CD4-positive, alpha-beta memory T cell (primary cell): Measurements from ENCODE around the gene YDJC. TPM values are rescaled to one million over a fixed set of nuclear protein-coding genes. Genes with fewer than 3 reads are reported as not detected.
"Not testable (repeated sequence)": the region's sequence is repeated elsewhere in the genome, so short reads cannot be mapped to it uniquely, and the experiment has no call there.

Experiments
- CTCF ChIA-PET: fragments of 350-600 bp; sonication (Branson Sonifier 250); formaldehyde crosslinking; loops from one replicate; lab custom pipeline; 2021; ENCODE audit warnings: inconsistent platforms; ENCODE audit not compliant: partially characterized antibody; lab: Charles Lee
- POLR2A ChIA-PET: fragments of 350-600 bp; sonication (Branson Sonifier 250); formaldehyde crosslinking; loops from one replicate; lab custom pipeline; 2021; ENCODE audit not compliant: partially characterized antibody; lab: Charles Lee
- DNase-seq, 5 donors: peaks; one replicate each; pipeline versions ENCODE4 v3.0.0 to v3.0.0-alpha.2; 2020 to 2022; ENCODE audit warnings: mixed read lengths in 1 of 5
- H3K27ac ChIP-seq: one replicate; pipeline ENCODE4 v1.7.0; 2013; ENCODE audit warnings: low read depth, low read length
- H3K27me3 ChIP-seq: 2 replicates; pipeline ENCODE4 v1.7.0; 2013; ENCODE audit warnings: mild to moderate bottlenecking, low read length, moderate library complexity; ENCODE audit not compliant: insufficient read depth
- H3K36me3 ChIP-seq: 2 replicates; pipeline ENCODE4 v1.7.0; 2013; ENCODE audit warnings: mild to moderate bottlenecking, low read length, moderate library complexity; ENCODE audit not compliant: insufficient read depth
- H3K4me1 ChIP-seq: 2 replicates; pipeline ENCODE4 v1.7.0; 2013; ENCODE audit warnings: mild to moderate bottlenecking, low read length, moderate library complexity; ENCODE audit not compliant: insufficient read depth
- H3K4me3 ChIP-seq, 2 donors: one replicate each; pipeline ENCODE4 v1.7.0; 2013; ENCODE audit warnings: low read length in 2 of 2, mild to moderate bottlenecking in 1 of 2
- H3K9me3 ChIP-seq, 2 donors: one replicate each; pipeline ENCODE4 v1.7.0; 2013; ENCODE audit warnings: low read length in 2 of 2, control low read depth in 1 of 2; ENCODE audit not compliant: control insufficient read depth in 1 of 2
- H3K27ac Mint-ChIP-seq, 7 donors: one replicate each; pipeline ENCODE4 v1.8.0; 2020 to 2021; ENCODE audit warnings: mixed read lengths in 7 of 7, mild to moderate bottlenecking in 6 of 7, inconsistent platforms in 3 of 7, moderate library complexity in 3 of 7
- H3K27me3 Mint-ChIP-seq, 2 donors: one replicate each; pipeline ENCODE4 v1.8.0; 2020 to 2021; ENCODE audit warnings: mixed read lengths in 2 of 2
- H3K36me3 Mint-ChIP-seq, 2 donors: one replicate each; pipeline ENCODE4 v1.8.0; 2020 to 2021; ENCODE audit warnings: mixed read lengths in 2 of 2, inconsistent platforms in 1 of 2, mild to moderate bottlenecking in 1 of 2
- H3K4me1 Mint-ChIP-seq, 4 donors: one replicate each; pipeline ENCODE4 v1.8.0; 2020 to 2021; ENCODE audit warnings: mixed read lengths in 4 of 4, mild to moderate bottlenecking in 1 of 4
- H3K4me3 Mint-ChIP-seq, 8 donors: one replicate each; pipeline ENCODE4 v1.8.0; 2020 to 2021; ENCODE audit warnings: mixed read lengths in 8 of 8, mild to moderate bottlenecking in 7 of 8, moderate library complexity in 6 of 8, inconsistent platforms in 3 of 8
- H3K9me3 Mint-ChIP-seq, 8 donors: one replicate each; pipeline ENCODE4 v1.8.0; 2020 to 2021; ENCODE audit warnings: mixed read lengths in 8 of 8, mild to moderate bottlenecking in 5 of 8, inconsistent platforms in 3 of 8, moderate library complexity in 1 of 8
- intact Hi-C: fragments of 100-400 bp; cut with micrococcal nuclease; formaldehyde crosslinking; loops from one replicate; pipeline ENCODE4 v1.15.1; 2023
- polyA plus RNA-seq, 2 donors: library from polyadenylated mRNA; unstranded; fragments of 300-500 nt; fragmentation: Illumina TruSeq; gene quantifications; one replicate each; pipeline ENCODE4 v1.2.3, GENCODE V29; 2021
- total RNA-seq, 2 experiments: library from RNA; stranded (reverse); gene quantifications; one replicate each; pipeline ENCODE4 v1.2.3, GENCODE V29; 2021

The YDJC gene
- total and polyA plus RNA-seq, 4 experiments from 2014 or later = 45.7 to 52.8 (median 46.7) TPM

- Mint-ChIP-seq H3K27ac (peak overlapping the region; percentile 2 to 89 (median 74)), H3K9me3 (no peaks in the 10 kb centered on the region), H3K36me3 (peaks cover 6 to 50% of the 10 kb centered on the region in 2 donors), H3K27me3 (no peaks in the 10 kb centered on the region), H3K4me1 (peaks cover 19 to 58% (median 33%) of the 10 kb centered on the region in 4 donors), H3K4me3 (peak overlapping the region in 1 of 8 donors; percentile 45)
- Histone ChIP-seq H3K4me1 (peaks cover 18% of the 10 kb centered on the region), H3K9me3 (no peaks in the 10 kb centered on the region), H3K4me3 (no peak overlapping the region), H3K27ac (no peak overlapping the region), H3K36me3 (peaks cover 33% of the 10 kb centered on the region), H3K27me3 (no peaks in the 10 kb centered on the region)
- intact Hi-C loops = no loop called here
- CTCF ChIA-PET = interaction anchor here (1.0 kb wide), 1 partner anchor 12 kb away, joined by 4 read pairs; no protein-coding TSS in a partner anchor
- POLR2A ChIA-PET = no interaction called here
- no peak for DNase-seq
These were observed 18.4 kb downstream of the YDJC start for GRCh38 chr22:21611210-21611977.

- Mint-ChIP-seq H3K36me3 (peaks cover 5 to 45% of the 10 kb centered on the region in 2 donors), H3K4me1 (peaks cover 18 to 66% (median 41%) of the 10 kb centered on the region in 4 donors), H3K27ac (peak overlapping the region in 1 of 7 donors; percentile 9)
- H3K4me3 ChIP-seq, DNase-seq, H3K27me3 ChIP-seq, H3K4me3 Mint-ChIP-seq, H3K9me3 ChIP-seq, H3K9me3 Mint-ChIP-seq, H3K27ac ChIP-seq, H3K27me3 Mint-ChIP-seq, POLR2A ChIA-PET, intact Hi-C loops: not testable (repeated sequence)
- peaks cover 33% of the 10 kb centered on the region for H3K36me3 ChIP-seq
- peaks cover 26% of the 10 kb centered on the region for H3K4me1 ChIP-seq
- CTCF ChIA-PET = interaction anchor here (1.1 kb wide), 1 partner anchor 20 kb away, joined by 4 read pairs; no protein-coding TSS in a partner anchor
These were observed 20.2 kb downstream of the YDJC start for GRCh38 chr22:21609556-21610157.

- Histone ChIP-seq H3K27me3 (no peaks in the 10 kb centered on the region), H3K27ac (no peak overlapping the region), H3K4me3 (no peak overlapping the region), H3K9me3 (no peaks in the 10 kb centered on the region), H3K36me3 (peaks cover 14% of the 10 kb centered on the region), H3K4me1 (peaks cover 26% of the 10 kb centered on the region)
- H3K27ac Mint-ChIP-seq = peak overlapping the region in 3 of 7 donors; percentile 13 to 48 (median 16)
- ChIA-PET CTCF (interaction anchor here (1.2 to 2.6 kb wide), 3 partner anchors 10 to 23 kb away, joined by 4 to 10 read pairs (median 5); partner anchors contain the start of gene YDJC), POLR2A (no interaction called here)
- H3K4me1 Mint-ChIP-seq = peaks cover 20 to 63% (median 45%) of the 10 kb centered on the region in 4 donors
- DNase-seq = no peak
- peak overlapping the region in 1 of 8 donors; percentile 7 for H3K4me3 Mint-ChIP-seq
- peaks cover 0 to 32% of the 10 kb centered on the region in 2 donors for H3K36me3 Mint-ChIP-seq
- intact Hi-C loops = no loop called here
- peaks cover 0 to 1% (median 0%) of the 10 kb centered on the region in 8 donors for H3K9me3 Mint-ChIP-seq
- H3K27me3 Mint-ChIP-seq = no peaks in the 10 kb centered on the region
These were observed 23.0 kb downstream of the YDJC start for GRCh38 chr22:21606775-21607174.

GRCh38 chr22:21605887-21606564 lies 23.8 kb downstream of the YDJC start:
- no peak overlapping the region for H3K4me3 ChIP-seq
- no peaks in the 10 kb centered on the region for H3K27me3 ChIP-seq
- Mint-ChIP-seq H3K4me1 (peaks cover 20 to 56% (median 40%) of the 10 kb centered on the region in 4 donors), H3K27me3 (no peaks in the 10 kb centered on the region), H3K36me3 (peaks cover 0 to 24% of the 10 kb centered on the region in 2 donors), H3K9me3 (peaks cover 0 to 1% (median 0%) of the 10 kb centered on the region in 8 donors), H3K27ac (peak overlapping the region in 4 of 7 donors; percentile 13 to 69 (median 46)), H3K4me3 (no peak overlapping the region)
- POLR2A ChIA-PET = no interaction called here
- H3K36me3 ChIP-seq = peaks cover 10% of the 10 kb centered on the region
- CTCF ChIA-PET = interaction anchor here (1.4 to 2.6 kb wide), 3 partner anchors 18 to 37 kb away, joined by 3 to 10 read pairs (median 5); partner anchors contain the start of gene YDJC
- intact Hi-C loops = no loop called here
- DNase-seq = no peak
- no peaks in the 10 kb centered on the region for H3K9me3 ChIP-seq
- H3K4me1 ChIP-seq = peaks cover 26% of the 10 kb centered on the region
- H3K27ac ChIP-seq = no peak overlapping the region

- peaks cover 0 to 1% (median 0%) of the 10 kb centered on the region in 8 donors for H3K9me3 Mint-ChIP-seq
- H3K27ac ChIP-seq = no peak overlapping the region
- H3K9me3 ChIP-seq = no peaks in the 10 kb centered on the region
- intact Hi-C loops = no loop called here
- POLR2A ChIA-PET = no interaction called here
- no peaks in the 10 kb centered on the region for H3K27me3 ChIP-seq
- peak overlapping the region in 1 of 7 donors; percentile 46 for H3K27ac Mint-ChIP-seq
- H3K27me3 Mint-ChIP-seq = no peaks in the 10 kb centered on the region
- no peak overlapping the region for H3K4me3 Mint-ChIP-seq
- peaks cover 26% of the 10 kb centered on the region for H3K4me1 ChIP-seq
- CTCF ChIA-PET = interaction anchor here (1.2 kb wide), 1 partner anchor 30 kb away, joined by 3 read pairs; no protein-coding TSS in a partner anchor
- no peak overlapping the region for H3K4me3 ChIP-seq
- DNase-seq = no peak
- peaks cover 24 to 56% (median 45%) of the 10 kb centered on the region in 4 donors for H3K4me1 Mint-ChIP-seq
- H3K36me3 Mint-ChIP-seq = peaks cover 3 to 19% of the 10 kb centered on the region in 2 donors
- no peaks in the 10 kb centered on the region for H3K36me3 ChIP-seq
These were observed 25.8 kb downstream of the YDJC start for GRCh38 chr22:21603973-21604372.

GRCh38 chr22:21602579-21602978 lies 27.2 kb downstream of the YDJC start:
- Histone ChIP-seq H3K27ac (no peak overlapping the region), H3K4me3 (no peak overlapping the region), H3K36me3 (no peaks in the 10 kb centered on the region), H3K9me3 (no peaks in the 10 kb centered on the region), H3K4me1 (peaks cover 19% of the 10 kb centered on the region), H3K27me3 (no peaks in the 10 kb centered on the region)
- H3K27me3 Mint-ChIP-seq = no peaks in the 10 kb centered on the region
- H3K4me3 Mint-ChIP-seq = peak overlapping the region in 1 of 8 donors; percentile 39
- DNase-seq = no peak
- peaks cover 22 to 60% (median 45%) of the 10 kb centered on the region in 4 donors for H3K4me1 Mint-ChIP-seq
- H3K27ac Mint-ChIP-seq = peak overlapping the region in 6 of 7 donors; percentile 9 to 76 (median 52)
- H3K36me3 Mint-ChIP-seq = peaks cover 9 to 18% of the 10 kb centered on the region in 2 donors
- POLR2A ChIA-PET = no interaction called here
- intact Hi-C loops = no loop called here
- CTCF ChIA-PET = interaction anchor here (0.8 kb wide), 1 partner anchor 15 kb away, joined by 5 read pairs; no protein-coding TSS in a partner anchor
- peaks cover 0 to 1% (median 0%) of the 10 kb centered on the region in 8 donors for H3K9me3 Mint-ChIP-seq
